ENCODE data around the gene TUBA3E. TPM values are rescaled to one million over a fixed set of nuclear protein-coding genes. Genes with fewer than 3 reads are reported as not detected.
"Not testable (repeated sequence)": the region's sequence is repeated elsewhere in the genome, so short reads cannot be mapped to it uniquely, and the experiment has no call there.

TUBA3E gene
- total RNA-seq, 2 experiments from 2014 or later: not detected

- POLR2A ChIA-PET, CTCF ChIA-PET: not testable (repeated sequence)
Observed at GRCh38 chr2:130192451-130192850, 5.8 kb downstream of the TUBA3E start.

GRCh38 chr2:130191319-130191718, 6.9 kb downstream of the TUBA3E start:
- POLR2A ChIA-PET, CTCF ChIA-PET: not testable (repeated sequence)

GRCh38 chr2:130190237-130190636, 8.0 kb downstream of the TUBA3E start:
- ChIA-PET POLR2A (no interaction called here), CTCF (interaction anchor here (0.8 kb wide), 1 partner anchor 12 kb away, joined by 4 read pairs; no protein-coding TSS in a partner anchor)

GRCh38 chr2:130188958-130189357, 9.3 kb downstream of the TUBA3E start:
- CTCF ChIA-PET, POLR2A ChIA-PET: not testable (repeated sequence)

- POLR2A ChIA-PET, CTCF ChIA-PET: not testable (repeated sequence)
Observed at GRCh38 chr2:130187859-130188792, 10.1 kb downstream of the TUBA3E start.

- POLR2A ChIA-PET: interaction anchor here (1.5 kb wide), 1 partner anchor 1302 kb away, joined by 5 read pairs; no protein-coding TSS in a partner anchor
- CTCF ChIA-PET: no interaction called here
Observed at GRCh38 chr2:130187268-130187667, 11.0 kb downstream of the TUBA3E start.

- CTCF ChIA-PET: no interaction called here
- POLR2A ChIA-PET: interaction anchor here (1.5 kb wide), 1 partner anchor 1303 kb away, joined by 5 read pairs; no protein-coding TSS in a partner anchor
Observed at GRCh38 chr2:130186391-130186790, 11.8 kb downstream of the TUBA3E start.

GRCh38 chr2:130185896-130186295, 12.3 kb downstream of the TUBA3E start:
- ChIA-PET CTCF (no interaction called here), POLR2A (interaction anchor here (0.7 to 1.5 kb wide), 4 partner anchors 147 to 1303 kb away, joined by 3 to 9 read pairs (median 4); no protein-coding TSS in a partner anchor)

- POLR2A ChIA-PET: interaction anchor here (0.7 to 1.4 kb wide), 3 partner anchors 148 to 1304 kb away, joined by 3 to 9 read pairs (median 3); no protein-coding TSS in a partner anchor
- CTCF ChIA-PET: no interaction called here
Observed at GRCh38 chr2:130185436-130185835, 12.8 kb downstream of the TUBA3E start.

- CTCF ChIA-PET: no interaction called here
Observed at GRCh38 chr2:130183512-130184373, 14.5 kb downstream of the TUBA3E start.

GRCh38 chr2:130182826-130183511, 15.3 kb downstream of the TUBA3E start:
- POLR2A ChIA-PET: not testable (repeated sequence)

More at GRCh38 chr2:130183512-130184373, 14.5 kb downstream of the TUBA3E start:
- POLR2A ChIA-PET: no interaction called here

GRCh38 chr2:130181880-130182682, 16.2 kb downstream of the TUBA3E start, which contains the start of gene MZT2B:
Gene MZT2B, plus strand, starts transcription at chr2:130182262. Its CDS starts 21 bp downstream, at chr2:130182283.
- CTCF ChIA-PET: interaction anchor here (0.8 to 2.1 kb wide), 4 partner anchors 37 to 162 kb away, joined by 3 to 16 read pairs (median 4); partner anchors contain the start of genes CCDC74B and IMP4

More at GRCh38 chr2:130182826-130183511, 15.3 kb downstream of the TUBA3E start:
- CTCF ChIA-PET: interaction anchor here (0.8 to 2.1 kb wide), 2 partner anchors 38 to 159 kb away, joined by 3 to 16 read pairs; partner anchors contain the start of genes CCDC74B and IMP4

GRCh38 chr2:130181325-130181879, 16.8 kb downstream of the TUBA3E start, which contains the start of gene SMPD4:
Gene SMPD4, minus strand, starts transcription at chr2:130181602. Its CDS starts 5,010 bp downstream, at chr2:130176592.
- ChIA-PET POLR2A (interaction anchor here (2.4 kb wide), 1 partner anchor 161 kb away, joined by 16 read pairs; the partner anchor contains the start of gene IMP4), CTCF (interaction anchor here (0.8 to 2.1 kb wide), 5 partner anchors 37 to 163 kb away, joined by 3 to 16 read pairs (median 3); partner anchors contain the start of gene IMP4)

More at GRCh38 chr2:130181880-130182682, 16.2 kb downstream of the TUBA3E start, which contains the start of gene MZT2B:
- POLR2A ChIA-PET: interaction anchor here (0.6 to 2.4 kb wide), 2 partner anchors 160 to 1307 kb away, joined by 3 to 16 read pairs; partner anchors contain the start of gene IMP4

- ChIA-PET POLR2A (interaction anchor here (0.6 to 2.4 kb wide), 2 partner anchors 162 to 1865 kb away, joined by 3 to 16 read pairs; partner anchors contain the start of gene IMP4), CTCF (interaction anchor here (0.8 to 2.1 kb wide), 5 partner anchors 36 to 164 kb away, joined by 3 to 16 read pairs (median 3); partner anchors contain the start of gene IMP4)
Observed at GRCh38 chr2:130180404-130181324, 17.6 kb downstream of the TUBA3E start.

- CTCF ChIA-PET: not testable (repeated sequence)
Observed at GRCh38 chr2:130174866-130175265, 23.4 kb downstream of the TUBA3E start.

GRCh38 chr2:130169896-130170295, 28.3 kb downstream of the TUBA3E start:
- ChIA-PET POLR2A (no interaction called here), CTCF (no interaction called here)

More at GRCh38 chr2:130174866-130175265, 23.4 kb downstream of the TUBA3E start:
- POLR2A ChIA-PET: not testable (repeated sequence)
